ENCODE measurements around the gene TCP11L1.
A peak's percentile ranks its signal among the peaks of the same experiment; 100 is the strongest.

TCP11L1 gene

GRCh38 chr11:33039274-33040032 is at the start of gene TCP11L1:
TSS of gene TCP11L1 (plus strand) at chr11:33039572. CDS start at chr11:33043774, 4,202 bp downstream.
- peak; percentile 70 to 97 (median 94) for DNase-seq
- intact Hi-C loops (cut with DNase I): loop anchor here (2.0 to 10.0 kb wide), 3 partner anchors 23 to 145 kb away; partner anchors contain the start of gene QSER1

- DNase-seq: no peak
- intact Hi-C loops (cut with DNase I): no loop called here
Measured at GRCh38 chr11:32990481-32990880, 48.9 kb upstream of the TCP11L1 start.

- intact Hi-C loops (cut with DNase I): no loop called here
- no peak for DNase-seq
Measured at GRCh38 chr11:32991427-32991826, 47.9 kb upstream of the TCP11L1 start.

GRCh38 chr11:32991898-32992297 is 47.5 kb upstream of the TCP11L1 start:
- intact Hi-C loops (cut with DNase I): no loop called here
- DNase-seq: no peak

- no peak for DNase-seq
- intact Hi-C loops (cut with DNase I): no loop called here
Measured at GRCh38 chr11:33000181-33000580, 39.2 kb upstream of the TCP11L1 start.

- no peak for DNase-seq
- intact Hi-C loops (cut with DNase I): no loop called here
Measured at GRCh38 chr11:33001281-33001680, 38.1 kb upstream of the TCP11L1 start.

- intact Hi-C loops (cut with DNase I): no loop called here
- DNase-seq: no peak
Measured at GRCh38 chr11:33001751-33002542, 37.4 kb upstream of the TCP11L1 start.

GRCh38 chr11:33005175-33005574 is 34.2 kb upstream of the TCP11L1 start:
- intact Hi-C loops (cut with DNase I): no loop called here
- no peak for DNase-seq

GRCh38 chr11:33006010-33006409 is 33.4 kb upstream of the TCP11L1 start:
- intact Hi-C loops (cut with DNase I): no loop called here
- no peak for DNase-seq

- DNase-seq: no peak
- intact Hi-C loops (cut with DNase I): no loop called here
Measured at GRCh38 chr11:33013755-33014154, 25.6 kb upstream of the TCP11L1 start.

GRCh38 chr11:33015621-33016551 is 23.5 kb upstream of the TCP11L1 start, which contains the start of gene DEPDC7:
TSS of gene DEPDC7 (plus strand) at chr11:33015878. CDS start at chr11:33015956, 78 bp downstream.
- intact Hi-C loops (cut with DNase I): loop anchor here (2.0 kb wide), 1 partner anchor 23 kb away; the partner anchor contains the start of gene TCP11L1
- DNase-seq: peak; percentile 90 to 97 (median 94)

- no peak for DNase-seq
- intact Hi-C loops (cut with DNase I): loop anchor here (2.0 kb wide), 1 partner anchor 22 kb away; the partner anchor contains the start of gene TCP11L1
Measured at GRCh38 chr11:33016654-33017053, 22.7 kb upstream of the TCP11L1 start.

- intact Hi-C loops (cut with DNase I): loop anchor here (2.0 kb wide), 1 partner anchor 21 kb away; the partner anchor contains the start of gene TCP11L1
- DNase-seq: no peak
Measured at GRCh38 chr11:33017478-33017877, 21.9 kb upstream of the TCP11L1 start.

GRCh38 chr11:33017965-33018364 is 21.4 kb upstream of the TCP11L1 start:
- DNase-seq: no peak
- intact Hi-C loops (cut with DNase I): loop anchor here (2.0 kb wide), 1 partner anchor 21 kb away; the partner anchor contains the start of gene TCP11L1

GRCh38 chr11:33018840-33019239 is 20.5 kb upstream of the TCP11L1 start:
- DNase-seq: no peak
- intact Hi-C loops (cut with DNase I): no loop called here

GRCh38 chr11:33021501-33021900 is 17.9 kb upstream of the TCP11L1 start:
- intact Hi-C loops (cut with DNase I): no loop called here
- no peak for DNase-seq

GRCh38 chr11:33021937-33022336 is 17.4 kb upstream of the TCP11L1 start:
- no peak for DNase-seq
- intact Hi-C loops (cut with DNase I): no loop called here

GRCh38 chr11:33025339-33025722 is 14.0 kb upstream of the TCP11L1 start:
- intact Hi-C loops (cut with DNase I): no loop called here
- no peak for DNase-seq

- intact Hi-C loops (cut with DNase I): no loop called here
Measured at GRCh38 chr11:33027233-33027632, 12.1 kb upstream of the TCP11L1 start.

More at GRCh38 chr11:33027233-33027632, 12.1 kb upstream of the TCP11L1 start:
- DNase-seq: no peak

Data from head of caudate nucleus (tissue), 42 donors.